Calu3 (cell line): ENCODE measurements around the gene STRN. TPM values are rescaled to one million over a fixed set of nuclear protein-coding genes. Genes with fewer than 3 reads are reported as not detected.
A peak's percentile ranks its signal among the peaks of the same experiment; 100 is the strongest.
"Not testable (repeated sequence)": the region's sequence is repeated elsewhere in the genome, so short reads cannot be mapped to it uniquely, and the experiment has no call there.

Experiments used
- BruUV-seq: library from RNA; stranded (reverse); fragments of 400-500 nt; replicated peaks from 2 replicates; lab custom pipeline; 2021; lab: Mats Ljungman, UMichigan
- CTCF ChIA-PET: fragments of 300-600 bp; sonication (Branson Sonifier 250); formaldehyde crosslinking; loops from one replicate; lab custom pipeline; 2022; ENCODE audit warnings: antibody characterized with exemption; lab: Charles Lee
- DNase-seq: peaks from one replicate; pipeline ENCODE4 v3.0.0; 2022
- H3K27ac Mint-ChIP-seq: one replicate; pipeline ENCODE4 v1.8.0; 2022; ENCODE audit warnings: mixed read lengths; ENCODE audit not compliant: unreplicated experiment
- H3K27me3 Mint-ChIP-seq: one replicate; pipeline ENCODE4 v1.8.0; 2022; ENCODE audit warnings: mixed read lengths; ENCODE audit not compliant: unreplicated experiment
- H3K36me3 Mint-ChIP-seq: one replicate; pipeline ENCODE4 v1.8.0; 2022; ENCODE audit warnings: mild to moderate bottlenecking, moderate library complexity, mixed read lengths; ENCODE audit not compliant: insufficient read depth, unreplicated experiment
- H3K4me1 Mint-ChIP-seq: one replicate; pipeline ENCODE4 v1.8.0; 2022; ENCODE audit warnings: mild to moderate bottlenecking, low read depth, mixed read lengths; ENCODE audit not compliant: unreplicated experiment
- H3K4me3 Mint-ChIP-seq: one replicate; pipeline ENCODE4 v1.8.0; 2022; ENCODE audit warnings: mild to moderate bottlenecking, low read depth, moderate library complexity, mixed read lengths; ENCODE audit not compliant: unreplicated experiment
- H3K9me3 Mint-ChIP-seq: one replicate; pipeline ENCODE4 v1.8.0; 2022; ENCODE audit warnings: low read depth, mixed read lengths; ENCODE audit not compliant: unreplicated experiment
- CTCF ChIP-seq: fragments of 200-600 bp; IDR thresholded peaks from one replicate; pipeline ENCODE4 v1.8.0; 2022; ENCODE audit warnings: antibody characterized with exemption; ENCODE audit not compliant: unreplicated experiment
- intact Hi-C: fragments of 100-400 bp; cut with micrococcal nuclease; formaldehyde crosslinking; loops from one replicate; pipeline ENCODE4 v1.10.0; 2022; ENCODE audit not compliant: unreplicated experiment
- total RNA-seq: library from RNA; stranded (reverse); gene quantifications from 2 replicates; pipeline ENCODE4 v1.2.3, GENCODE V29; 2022

Gene STRN
- total RNA-seq, 1 experiment from 2014 or later: 29.3 TPM

- Mint-ChIP-seq H3K36me3 (peaks cover 5% of the 10 kb centered on the region), H3K27me3 (no peaks in the 10 kb centered on the region), H3K9me3 (no peaks in the 10 kb centered on the region), H3K4me3 (peak overlapping the region; percentile 14), H3K4me1 (peaks cover 20% of the 10 kb centered on the region), H3K27ac (peak overlapping the region; percentile 47)
- intact Hi-C loops: no loop called here
- BruUV-seq: no TSS peak
- CTCF ChIA-PET: interaction anchor here (0.5 to 1.0 kb wide), 3 partner anchors 8 to 114 kb away, joined by 3 to 7 read pairs (median 3); no protein-coding TSS in a partner anchor
- no peak for TF ChIP-seq CTCF
- peak; percentile 16 for DNase-seq
Measured at GRCh38 chr2:36889795-36890194, 76.5 kb downstream of the STRN start.

- CTCF ChIA-PET, H3K4me3 Mint-ChIP-seq, H3K36me3 Mint-ChIP-seq, DNase-seq, BruUV-seq, H3K9me3 Mint-ChIP-seq, intact Hi-C loops, H3K27me3 Mint-ChIP-seq, H3K27ac Mint-ChIP-seq: not testable (repeated sequence)
- peaks cover 20% of the 10 kb centered on the region for H3K4me1 Mint-ChIP-seq
Measured at GRCh38 chr2:36887095-36887494, 79.2 kb downstream of the STRN start.

- H3K27me3 Mint-ChIP-seq: no peaks in the 10 kb centered on the region
- peaks cover 20% of the 10 kb centered on the region for H3K4me1 Mint-ChIP-seq
- TF ChIP-seq CTCF: no peak
- BruUV-seq: no TSS peak
- no peak for DNase-seq
- H3K9me3 Mint-ChIP-seq: no peaks in the 10 kb centered on the region
- H3K4me3 Mint-ChIP-seq: no peak overlapping the region
- CTCF ChIA-PET: no interaction called here
- peaks cover 5% of the 10 kb centered on the region for H3K36me3 Mint-ChIP-seq
- peak overlapping the region; percentile 48 for H3K27ac Mint-ChIP-seq
- intact Hi-C loops: no loop called here
Measured at GRCh38 chr2:36886664-36887063, 79.7 kb downstream of the STRN start.

GRCh38 chr2:36885605-36886004 is 80.7 kb downstream of the STRN start:
- DNase-seq: no peak
- no peak overlapping the region for H3K4me3 Mint-ChIP-seq
- intact Hi-C loops: no loop called here
- no peaks in the 10 kb centered on the region for H3K9me3 Mint-ChIP-seq
- BruUV-seq: no TSS peak
- H3K27ac Mint-ChIP-seq: no peak overlapping the region
- H3K36me3 Mint-ChIP-seq: peaks cover 5% of the 10 kb centered on the region
- H3K27me3 Mint-ChIP-seq: no peaks in the 10 kb centered on the region
- TF ChIP-seq CTCF: no peak
- peaks cover 20% of the 10 kb centered on the region for H3K4me1 Mint-ChIP-seq
- CTCF ChIA-PET: no interaction called here

- CTCF ChIA-PET: no interaction called here
- Mint-ChIP-seq H3K4me1 (no peaks in the 10 kb centered on the region), H3K36me3 (peaks cover 5% of the 10 kb centered on the region), H3K9me3 (no peaks in the 10 kb centered on the region), H3K27me3 (no peaks in the 10 kb centered on the region), H3K4me3 (no peak overlapping the region), H3K27ac (no peak overlapping the region)
- no peak for TF ChIP-seq CTCF
- no peak for DNase-seq
- intact Hi-C loops: no loop called here
- BruUV-seq: no TSS peak
Measured at GRCh38 chr2:36882532-36882931, 83.8 kb downstream of the STRN start.
